B cell (primary cell): Measurements from ENCODE around the gene MYH11.

Source experiments
- EZH2 ChIP-seq: IDR thresholded peaks from 2 replicates; pipeline ENCODE4 v1.6.1; 2012; ENCODE audit warnings: borderline replicate concordance, low read depth, mild to moderate bottlenecking, moderate library complexity, low read length; ENCODE audit not compliant: insufficient read depth, poor library complexity, severe bottlenecking
- TF ChIP-seq, protein P1 (sequence below): fragments of 200-600 bp; IDR thresholded peaks from one replicate; pipeline ENCODE4 v1.8.0; 2022; ENCODE audit warnings: antibody characterized with exemption, mild to moderate bottlenecking

DNA sequence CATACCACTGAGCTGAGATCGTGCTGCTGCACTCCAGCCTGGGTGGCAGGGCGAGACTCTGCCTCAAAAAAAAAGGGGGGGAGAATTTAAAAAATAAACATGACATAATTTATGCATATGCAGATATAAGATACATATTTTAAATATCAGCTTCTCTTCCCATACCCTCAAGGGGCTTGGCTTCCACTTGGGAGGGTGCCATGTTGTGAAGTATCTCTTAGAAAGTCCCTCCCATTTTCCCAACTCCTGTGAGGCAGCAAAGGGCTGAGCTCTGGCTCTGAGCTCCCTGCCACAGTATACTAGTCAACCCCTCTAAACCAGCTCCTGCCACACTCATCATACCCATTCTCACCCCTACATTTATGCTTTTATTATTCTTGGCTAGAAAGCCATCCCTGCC, 39.4 kb downstream of the MYH11 start:
- TF ChIP-seq, protein P1, sequence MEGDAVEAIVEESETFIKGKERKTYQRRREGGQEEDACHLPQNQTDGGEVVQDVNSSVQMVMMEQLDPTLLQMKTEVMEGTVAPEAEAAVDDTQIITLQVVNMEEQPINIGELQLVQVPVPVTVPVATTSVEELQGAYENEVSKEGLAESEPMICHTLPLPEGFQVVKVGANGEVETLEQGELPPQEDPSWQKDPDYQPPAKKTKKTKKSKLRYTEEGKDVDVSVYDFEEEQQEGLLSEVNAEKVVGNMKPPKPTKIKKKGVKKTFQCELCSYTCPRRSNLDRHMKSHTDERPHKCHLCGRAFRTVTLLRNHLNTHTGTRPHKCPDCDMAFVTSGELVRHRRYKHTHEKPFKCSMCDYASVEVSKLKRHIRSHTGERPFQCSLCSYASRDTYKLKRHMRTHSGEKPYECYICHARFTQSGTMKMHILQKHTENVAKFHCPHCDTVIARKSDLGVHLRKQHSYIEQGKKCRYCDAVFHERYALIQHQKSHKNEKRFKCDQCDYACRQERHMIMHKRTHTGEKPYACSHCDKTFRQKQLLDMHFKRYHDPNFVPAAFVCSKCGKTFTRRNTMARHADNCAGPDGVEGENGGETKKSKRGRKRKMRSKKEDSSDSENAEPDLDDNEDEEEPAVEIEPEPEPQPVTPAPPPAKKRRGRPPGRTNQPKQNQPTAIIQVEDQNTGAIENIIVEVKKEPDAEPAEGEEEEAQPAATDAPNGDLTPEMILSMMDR, result no peak
- no peak for TF ChIP-seq EZH2
